Ascending aorta (tissue), 2 donors: ENCODE data around the gene PAX4. TPM values are rescaled to one million over a fixed set of nuclear protein-coding genes. Genes with fewer than 3 reads are reported as not detected.

Source experiments
- DNase-seq, 2 donors: peaks; one replicate each; pipeline ENCODE4 v3.0.0-alpha.2; 2019; ENCODE audit warnings: low spot score in 2 of 2
- H3K27ac ChIP-seq, 2 donors: fragments of 200-600 bp; sonication (generic); one replicate each; pipeline ENCODE4 v1.5.1; 2016 to 2017; ENCODE audit warnings: mild to moderate bottlenecking in 1 of 2
- H3K27me3 ChIP-seq: fragments of 200-600 bp; sonication (generic); one replicate; pipeline ENCODE4 v1.5.1; 2017
- H3K36me3 ChIP-seq, 2 donors: fragments of 200-600 bp; sonication (generic); one replicate each; pipeline ENCODE4 v1.5.1; 2016
- H3K4me1 ChIP-seq, 2 donors: fragments of 200-600 bp; sonication (generic); one replicate each; pipeline ENCODE4 v1.5.1; 2016 to 2017; ENCODE audit warnings: mild to moderate bottlenecking in 1 of 2
- H3K4me3 ChIP-seq, 2 donors: fragments of 200-600 bp; sonication (generic); one replicate each; pipeline ENCODE4 v1.5.1; 2016 to 2017; ENCODE audit warnings: mild to moderate bottlenecking in 1 of 2
- H3K9me3 ChIP-seq, 2 donors: fragments of 200-600 bp; sonication (generic); one replicate each; pipeline ENCODE4 v1.5.1; 2016
- intact Hi-C: fragments of 100-400 bp; cut with DNase I; formaldehyde crosslinking; loops from one replicate; pipeline ENCODE4 v1.15.1; 2023
- total RNA-seq: library from RNA; depleted of rRNA; stranded (reverse); fragments of >200 nt; gene quantifications from one replicate; pipeline ENCODE4 v1.1.0, GENCODE V29; 2016
- TF ChIP-seq, protein P1 (sequence below), 3 experiments: fragments of 200-600 bp in 2 of 3; fragments of 450-650 bp in 1 of 3; sonication (generic) in 2 of 3; IDR thresholded peaks; one replicate each; pipeline ENCODE4 v1.5.1; 2016 to 2019; ENCODE audit warnings: antibody characterized with exemption in 3 of 3, mild to moderate bottlenecking in 1 of 3, moderate library complexity in 1 of 3

The PAX4 gene
- total RNA-seq, 1 donor from 2014 or later = not detected

GRCh38 chr7:127625331-127625730 lies 7.4 kb upstream of the PAX4 start:
- no peaks in the 10 kb centered on the region for H3K4me1 ChIP-seq
- DNase-seq = no peak
- H3K9me3 ChIP-seq = no peaks in the 10 kb centered on the region
- TF ChIP-seq, protein P1, sequence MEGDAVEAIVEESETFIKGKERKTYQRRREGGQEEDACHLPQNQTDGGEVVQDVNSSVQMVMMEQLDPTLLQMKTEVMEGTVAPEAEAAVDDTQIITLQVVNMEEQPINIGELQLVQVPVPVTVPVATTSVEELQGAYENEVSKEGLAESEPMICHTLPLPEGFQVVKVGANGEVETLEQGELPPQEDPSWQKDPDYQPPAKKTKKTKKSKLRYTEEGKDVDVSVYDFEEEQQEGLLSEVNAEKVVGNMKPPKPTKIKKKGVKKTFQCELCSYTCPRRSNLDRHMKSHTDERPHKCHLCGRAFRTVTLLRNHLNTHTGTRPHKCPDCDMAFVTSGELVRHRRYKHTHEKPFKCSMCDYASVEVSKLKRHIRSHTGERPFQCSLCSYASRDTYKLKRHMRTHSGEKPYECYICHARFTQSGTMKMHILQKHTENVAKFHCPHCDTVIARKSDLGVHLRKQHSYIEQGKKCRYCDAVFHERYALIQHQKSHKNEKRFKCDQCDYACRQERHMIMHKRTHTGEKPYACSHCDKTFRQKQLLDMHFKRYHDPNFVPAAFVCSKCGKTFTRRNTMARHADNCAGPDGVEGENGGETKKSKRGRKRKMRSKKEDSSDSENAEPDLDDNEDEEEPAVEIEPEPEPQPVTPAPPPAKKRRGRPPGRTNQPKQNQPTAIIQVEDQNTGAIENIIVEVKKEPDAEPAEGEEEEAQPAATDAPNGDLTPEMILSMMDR (IDR thresholded peaks at IDR 0.05) = no peak
- H3K36me3 ChIP-seq = no peaks in the 10 kb centered on the region
- no peak overlapping the region for H3K27ac ChIP-seq
- intact Hi-C loops = no loop called here
- H3K4me3 ChIP-seq = no peak overlapping the region
- no peaks in the 10 kb centered on the region for H3K27me3 ChIP-seq

DNA sequence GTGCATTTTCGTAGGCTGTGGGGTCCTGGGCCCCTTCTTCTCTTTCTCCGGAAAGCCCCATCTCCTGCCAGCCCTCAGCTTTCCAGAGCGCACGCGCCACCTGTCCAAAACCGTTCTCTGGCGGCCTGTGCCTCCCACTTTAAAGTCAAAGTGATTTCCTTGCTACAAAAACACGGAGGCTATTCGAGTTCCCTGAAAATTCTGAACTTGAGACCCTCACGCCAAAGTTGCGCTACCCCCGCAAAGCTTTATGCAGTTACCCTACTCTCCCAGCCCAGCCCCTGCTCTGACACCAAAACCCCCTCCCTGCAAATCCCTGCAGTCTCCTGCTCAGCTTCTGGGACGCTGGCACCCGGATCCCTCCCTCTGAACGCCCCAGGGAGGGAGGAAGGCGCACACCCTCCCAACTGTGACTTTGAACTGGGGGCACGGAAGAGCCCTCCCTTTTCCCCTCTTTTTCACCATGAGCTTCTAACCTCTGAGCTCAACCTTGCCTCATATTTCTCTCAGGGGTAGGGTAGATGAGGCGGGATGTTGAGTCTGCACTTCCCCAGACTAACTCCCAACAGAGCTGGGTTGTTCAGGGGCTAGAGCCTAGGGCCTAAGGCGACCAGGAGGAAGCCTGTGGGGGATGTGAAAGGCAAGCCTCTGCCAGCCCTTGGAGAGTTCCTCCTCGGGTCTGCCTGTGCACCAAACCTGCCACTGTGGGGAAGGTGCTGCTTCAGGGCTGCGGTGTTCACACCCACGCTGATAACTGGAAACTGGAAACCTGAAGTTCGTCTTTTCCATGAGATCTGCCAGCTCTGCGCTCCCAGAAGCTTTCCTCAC lies 2.7 kb upstream of the PAX4 start:
- H3K4me1 ChIP-seq = no peaks in the 10 kb centered on the region
- H3K9me3 ChIP-seq = no peaks in the 10 kb centered on the region
- TF ChIP-seq, protein P1 (IDR thresholded peaks at IDR 0.05) = no peak
- no peak overlapping the region for H3K27ac ChIP-seq
- H3K4me3 ChIP-seq = no peak overlapping the region
- no peak for DNase-seq
- intact Hi-C loops = no loop called here
- no peaks in the 10 kb centered on the region for H3K27me3 ChIP-seq
- no peaks in the 10 kb centered on the region for H3K36me3 ChIP-seq

DNA sequence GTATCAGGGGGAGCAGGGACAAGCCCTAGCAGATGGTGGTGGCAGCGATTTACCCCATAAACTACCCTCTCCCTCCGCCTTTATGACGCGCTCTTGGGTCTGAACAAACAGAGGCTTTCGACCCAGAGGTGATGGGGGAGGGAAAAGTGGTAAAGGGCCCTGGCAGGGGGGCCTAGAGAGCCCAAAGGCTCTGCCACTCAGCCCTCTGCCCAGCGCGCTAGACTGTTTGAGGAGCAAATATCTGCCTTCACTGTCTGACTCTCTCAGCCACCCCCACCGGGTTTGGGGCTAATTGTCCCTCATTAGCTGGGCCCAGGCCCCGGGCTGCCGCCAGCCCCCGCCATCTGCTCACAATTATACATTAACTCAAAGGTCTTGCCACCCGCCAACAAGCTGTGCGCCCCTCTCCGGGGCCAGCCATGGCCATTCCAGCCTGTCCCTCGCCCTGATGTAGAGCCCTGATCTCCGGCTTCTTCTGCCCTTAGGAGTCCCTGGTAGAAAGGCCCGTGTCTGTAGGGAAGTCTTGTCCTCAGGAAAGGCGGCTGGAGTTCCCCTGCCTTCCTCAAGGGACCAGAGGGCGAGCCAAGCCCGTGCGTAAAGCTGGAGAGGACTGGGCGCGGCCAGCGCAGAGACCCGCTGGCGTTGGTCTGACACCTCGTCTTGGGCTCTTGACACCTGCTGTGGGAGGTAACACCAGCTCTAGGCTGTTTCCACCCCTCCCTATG lies 1.9 kb upstream of the PAX4 start:
- no peak overlapping the region for H3K27ac ChIP-seq
- intact Hi-C loops = no loop called here
- H3K4me1 ChIP-seq = no peaks in the 10 kb centered on the region
- H3K27me3 ChIP-seq = no peaks in the 10 kb centered on the region
- H3K36me3 ChIP-seq = no peaks in the 10 kb centered on the region
- TF ChIP-seq, protein P1 (IDR thresholded peaks at IDR 0.05) = no peak
- no peak overlapping the region for H3K4me3 ChIP-seq
- no peaks in the 10 kb centered on the region for H3K9me3 ChIP-seq
- DNase-seq = no peak

DNA sequence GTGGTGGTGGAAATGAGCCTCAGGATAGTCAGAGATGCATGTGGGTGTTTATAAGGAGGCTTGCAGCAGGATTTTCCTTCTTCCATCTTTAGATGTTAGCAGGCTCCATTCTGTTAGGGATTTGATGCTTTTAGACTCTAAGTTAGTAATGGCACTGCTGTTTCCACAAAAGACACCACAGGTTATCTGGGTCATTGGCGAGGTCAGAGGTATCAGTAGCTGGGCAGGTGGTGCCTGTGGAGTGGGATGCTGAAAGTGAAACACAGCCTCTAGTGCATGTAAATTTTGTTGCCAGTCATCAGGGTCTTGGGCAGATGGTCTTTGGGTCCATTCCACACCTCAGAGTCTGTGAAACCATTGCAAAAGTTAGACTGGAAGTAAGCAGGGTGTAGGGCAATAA lies 833 bp upstream of the PAX4 start:
- H3K27ac ChIP-seq = no peak overlapping the region
- no peaks in the 10 kb centered on the region for H3K27me3 ChIP-seq
- H3K9me3 ChIP-seq = no peaks in the 10 kb centered on the region
- no peak for DNase-seq
- intact Hi-C loops = no loop called here
- no peak overlapping the region for H3K4me3 ChIP-seq
- TF ChIP-seq, protein P1 (IDR thresholded peaks at IDR 0.05) = no peak
- no peaks in the 10 kb centered on the region for H3K4me1 ChIP-seq
- H3K36me3 ChIP-seq = no peaks in the 10 kb centered on the region

DNA sequence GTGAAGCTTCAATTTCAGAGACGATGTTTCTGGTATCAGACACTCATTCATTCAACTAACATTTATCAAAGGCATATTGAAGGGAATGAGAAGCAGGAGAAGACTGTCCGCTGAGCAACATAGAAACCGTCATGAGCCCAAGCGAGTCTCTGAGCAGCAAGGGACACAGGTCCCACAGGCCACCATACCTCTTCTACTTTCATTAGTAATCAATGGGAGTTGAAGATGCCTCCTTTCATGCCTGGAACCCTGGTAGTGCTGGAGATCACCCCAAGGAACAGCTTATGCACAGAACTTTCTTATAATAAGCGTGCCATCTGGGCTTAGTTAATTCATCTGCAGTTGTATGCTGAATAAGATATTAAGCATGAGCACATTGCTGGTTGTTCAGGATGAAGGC lies 1.2 kb downstream of the PAX4 start:
- no peaks in the 10 kb centered on the region for H3K4me1 ChIP-seq
- no peak for DNase-seq
- no peaks in the 10 kb centered on the region for H3K9me3 ChIP-seq
- H3K36me3 ChIP-seq = no peaks in the 10 kb centered on the region
- intact Hi-C loops = no loop called here
- H3K27ac ChIP-seq = no peak overlapping the region
- no peak overlapping the region for H3K4me3 ChIP-seq
- H3K27me3 ChIP-seq = no peaks in the 10 kb centered on the region
- TF ChIP-seq, protein P1 (IDR thresholded peaks at IDR 0.05) = no peak
